Measurements from ENCODE around the gene GAS2L3.

- TF ChIP-seq POLR2A (IDR thresholded peaks at IDR 0.05) (no peak), CTCF (IDR thresholded peaks at IDR 0.05) (no peak)
Observed at GRCh38 chr12:100651108-100651507, 77.6 kb downstream of the GAS2L3 start.

All from uterus (tissue), 2 donors.